ENCODE measurements around the gene CIRBP. TPM values are rescaled to one million over a fixed set of nuclear protein-coding genes. Genes with fewer than 3 reads are reported as not detected.

Gene CIRBP
- total RNA-seq, 2 donors from 2014 or later, result 492 to 644 TPM

DNA sequence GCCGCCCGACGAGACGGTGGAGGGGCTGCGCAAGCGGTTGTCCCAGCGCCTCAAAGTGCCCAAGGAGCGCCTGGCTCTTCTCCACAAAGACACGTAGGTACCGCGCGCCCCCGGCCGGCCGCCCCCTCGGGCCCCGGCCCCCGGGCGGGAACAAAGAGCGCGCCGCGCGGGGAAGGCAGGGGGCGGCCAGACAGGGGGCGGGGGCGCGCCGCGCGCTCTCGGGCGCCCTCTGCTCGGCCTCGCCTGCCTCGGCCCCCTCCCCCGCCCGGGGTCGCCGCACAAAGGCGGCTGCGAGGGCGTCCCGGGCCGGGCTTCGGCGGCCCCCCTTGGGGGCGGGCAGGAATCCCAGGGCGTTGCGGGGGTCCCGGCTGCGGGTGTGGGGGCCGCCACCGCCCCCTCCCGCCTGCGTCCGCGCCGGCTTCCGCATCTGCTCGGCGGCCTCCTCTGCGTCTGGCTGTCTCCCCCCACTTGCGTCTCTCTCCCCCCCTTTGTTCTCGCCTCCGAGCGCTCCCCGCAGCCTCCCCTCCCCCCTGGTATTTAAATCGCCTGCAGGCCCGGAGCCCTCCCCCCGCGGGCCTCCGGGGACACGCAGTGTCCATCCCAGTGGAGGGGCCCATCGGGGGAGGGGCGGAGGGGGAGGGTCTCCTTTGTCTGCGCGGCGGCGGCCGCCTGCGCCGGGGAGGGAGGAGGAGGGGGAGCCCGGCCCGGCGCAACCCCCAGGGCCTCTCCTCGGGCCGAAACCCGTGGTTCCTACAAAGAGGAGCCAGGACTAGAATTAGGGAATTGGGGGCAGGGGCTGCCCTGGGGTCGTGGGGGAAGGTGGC, 18.5 kb upstream of the CIRBP start:
- Histone ChIP-seq H3K4me1 (ENCODE audit: control insufficient read depth in 1 of 2, low read depth in 2 of 2) (peaks cover 28 to 51% of the 10 kb centered on the region in 2 donors), H3K27me3 (replicated peaks; ENCODE audit: insufficient read depth) (no peaks in the 10 kb centered on the region), H3K27ac (peak overlapping the region; percentile 99), H3K4me3 (peak overlapping the region; percentile 99), H3K9me3 (no peaks in the 10 kb centered on the region), H3K36me3 (peaks cover 17% of the 10 kb centered on the region)
- no peak for TF ChIP-seq CTCF (IDR thresholded peaks at IDR 0.05)
- ATAC-seq (ENCODE audit: insufficient number of reproducible peaks, low FRiP score, low read depth) (no peak), DNase-seq (ENCODE audit: low spot score) (no peak)

DNA sequence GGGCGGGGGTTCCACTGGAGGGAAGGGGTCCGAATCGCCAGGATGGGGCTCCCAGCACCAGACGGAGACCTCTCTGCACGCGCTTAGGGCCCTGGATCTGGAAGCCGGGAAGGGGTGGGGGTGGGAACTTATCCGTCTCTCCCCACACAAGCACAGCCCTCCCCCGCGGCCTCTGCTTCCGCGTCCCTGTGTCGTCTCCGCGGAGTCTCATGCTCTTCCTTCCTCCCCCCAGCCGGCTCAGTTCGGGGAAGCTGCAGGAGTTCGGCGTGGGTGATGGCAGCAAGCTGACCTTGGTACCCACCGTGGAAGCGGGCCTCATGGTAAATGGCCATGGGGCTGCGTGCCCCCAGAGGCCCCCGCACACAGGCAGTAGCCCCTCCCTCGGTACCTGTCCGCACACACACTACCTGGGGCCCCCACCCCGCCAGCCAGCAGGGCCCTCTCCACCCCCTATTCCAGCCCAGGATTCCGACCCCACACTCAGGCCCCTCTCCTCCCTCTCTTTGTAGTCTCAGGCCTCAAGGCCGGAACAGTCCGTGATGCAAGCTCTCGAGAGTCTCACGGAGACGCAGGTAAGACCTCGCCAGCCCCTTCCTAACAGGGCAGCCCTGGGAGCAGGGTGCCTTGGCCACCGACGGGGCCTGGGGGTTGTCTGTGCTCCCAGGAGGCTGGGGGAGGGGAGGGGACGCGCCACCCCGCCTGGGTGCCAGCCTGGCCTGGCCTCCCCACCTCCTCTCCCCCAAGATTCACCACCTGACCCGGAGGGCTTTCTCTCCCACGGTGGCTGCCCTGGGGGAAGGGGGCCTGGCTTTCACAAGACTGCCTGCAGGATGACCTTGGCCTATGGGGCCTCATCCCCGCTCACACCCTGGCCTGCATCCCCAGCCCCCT, 17.6 kb upstream of the CIRBP start:
- no peaks in the 10 kb centered on the region for H3K9me3 ChIP-seq
- peaks cover 24 to 49% of the 10 kb centered on the region in 2 donors for H3K4me1 ChIP-seq (ENCODE audit: control insufficient read depth in 1 of 2, low read depth in 2 of 2)
- peak overlapping the region; percentile 99 for H3K4me3 ChIP-seq
- no peak for TF ChIP-seq CTCF (IDR thresholded peaks at IDR 0.05)
- H3K27me3 ChIP-seq (replicated peaks; ENCODE audit: insufficient read depth), result no peaks in the 10 kb centered on the region
- H3K27ac ChIP-seq, result peak overlapping the region; percentile 99
- DNase-seq (ENCODE audit: low spot score) (no peak), ATAC-seq (ENCODE audit: insufficient number of reproducible peaks, low FRiP score, low read depth) (no peak)
- peaks cover 25% of the 10 kb centered on the region for H3K36me3 ChIP-seq

- H3K27me3 ChIP-seq (replicated peaks; ENCODE audit: insufficient read depth), result no peaks in the 10 kb centered on the region
- peak overlapping the region; percentile 99 for H3K27ac ChIP-seq
- peaks cover 32% of the 10 kb centered on the region for H3K36me3 ChIP-seq
- ATAC-seq (ENCODE audit: insufficient number of reproducible peaks, low FRiP score, low read depth), result peak; percentile 29
- H3K9me3 ChIP-seq, result no peaks in the 10 kb centered on the region
- peak; percentile 83 for DNase-seq (ENCODE audit: low spot score)
- peak overlapping the region; percentile 99 for H3K4me3 ChIP-seq
- peaks cover 24 to 51% of the 10 kb centered on the region in 2 donors for H3K4me1 ChIP-seq (ENCODE audit: control insufficient read depth in 1 of 2, low read depth in 2 of 2)
- no peak for TF ChIP-seq CTCF (IDR thresholded peaks at IDR 0.05)
Measured at GRCh38 chr19:1252221-1252820, 16.8 kb upstream of the CIRBP start.

- DNase-seq (ENCODE audit: low spot score) (peak; percentile 84), ATAC-seq (ENCODE audit: insufficient number of reproducible peaks, low FRiP score, low read depth) (peak; percentile 34)
- H3K36me3 ChIP-seq, result peaks cover 39% of the 10 kb centered on the region
- no peaks in the 10 kb centered on the region for H3K27me3 ChIP-seq (replicated peaks; ENCODE audit: insufficient read depth)
- no peaks in the 10 kb centered on the region for H3K9me3 ChIP-seq
- peak overlapping the region; percentile 99 for H3K4me3 ChIP-seq
- H3K27ac ChIP-seq, result peak overlapping the region; percentile 99
- peak; percentile 48 for TF ChIP-seq CTCF (IDR thresholded peaks at IDR 0.05)
- H3K4me1 ChIP-seq (ENCODE audit: control insufficient read depth in 1 of 2, low read depth in 2 of 2), result peaks cover 29 to 51% of the 10 kb centered on the region in 2 donors
Measured at GRCh38 chr19:1252821-1253513, 16.2 kb upstream of the CIRBP start.
